AG04450 (cell line): ENCODE measurements around the gene TANC1. TPM values are rescaled to one million over a fixed set of nuclear protein-coding genes. Genes with fewer than 3 reads are reported as not detected.
"Not testable (repeated sequence)": the region's sequence is repeated elsewhere in the genome, so short reads cannot be mapped to it uniquely, and the experiment has no call there.

ENCODE experiments used
- CTCF ChIA-PET: fragments of 300-600, 350-600 bp; formaldehyde crosslinking; extraction: SDS; loops from one replicate; lab custom pipeline; 2022; ENCODE audit warnings: antibody characterized with exemption, inconsistent platforms; lab: Charles Lee
- POLR2A ChIA-PET: fragments of 350-600 bp; formaldehyde crosslinking; extraction: SDS; loops from one replicate; lab custom pipeline; 2021; ENCODE audit warnings: antibody characterized with exemption, inconsistent platforms; lab: Yijun Ruan, JAX
- DNase-seq: peaks from one replicate; pipeline ENCODE4 v3.0.0-alpha.2; 2011; ENCODE audit warnings: low read depth, low spot score
- H3K27ac ChIP-seq: one replicate; pipeline ENCODE4 v1.5.1; 2012; ENCODE audit warnings: low read depth, low read length, control low read depth
- H3K27me3 ChIP-seq: one replicate; pipeline ENCODE4 v1.6.0; 2012; ENCODE audit warnings: low read length; ENCODE audit not compliant: control insufficient read depth, insufficient read depth
- H3K4me3 ChIP-seq: 2 replicates; pipeline ENCODE4 v1.5.1; 2011; ENCODE audit warnings: mild to moderate bottlenecking, low read depth, low read length, control low read depth
- H3K9me3 ChIP-seq: 2 replicates; pipeline ENCODE4 v1.5.1; 2012; ENCODE audit warnings: low read length; ENCODE audit not compliant: control insufficient read depth, insufficient read depth
- CTCF ChIP-seq: IDR thresholded peaks from 2 replicates; pipeline ENCODE4 v1.5.1; 2011; ENCODE audit warnings: low read depth, low read length, control low read depth, inconsistent platforms
- polyA plus RNA-seq: library from polyadenylated mRNA; depleted of rRNA; stranded (reverse); fragments of >200 nt; gene quantifications from 2 replicates; pipeline ENCODE4 v1.2.3, GENCODE V29; 2011

Gene TANC1
- polyA plus RNA-seq, 1 experiment = 28.0 TPM

GRCh38 chr2:159094173-159094737, 125.8 kb downstream of the TANC1 start:
- Histone ChIP-seq H3K27ac (peak overlapping the region; percentile 70), H3K27me3 (no peaks in the 10 kb centered on the region), H3K4me3 (no peak overlapping the region), H3K9me3 (peaks cover 8% of the 10 kb centered on the region)
- POLR2A ChIA-PET = interaction anchor here (0.6 kb wide), 1 partner anchor 139 kb away, joined by 5 read pairs; no protein-coding TSS in a partner anchor
- CTCF ChIA-PET = interaction anchor here (0.8 kb wide), 1 partner anchor 25 kb away, joined by 4 read pairs; no protein-coding TSS in a partner anchor
- DNase-seq = no peak
- no peak for TF ChIP-seq CTCF

GRCh38 chr2:159095813-159096212, 127.4 kb downstream of the TANC1 start:
- Histone ChIP-seq H3K27ac (no peak overlapping the region), H3K9me3 (peaks cover 8% of the 10 kb centered on the region), H3K27me3 (no peaks in the 10 kb centered on the region), H3K4me3 (no peak overlapping the region)
- TF ChIP-seq CTCF = no peak
- DNase-seq = no peak
- POLR2A ChIA-PET = no interaction called here
- CTCF ChIA-PET = interaction anchor here (0.7 to 0.8 kb wide), 2 partner anchors 23 to 273 kb away, joined by 4 to 9 read pairs; no protein-coding TSS in a partner anchor

- DNase-seq, H3K27ac ChIP-seq, CTCF ChIA-PET, H3K27me3 ChIP-seq, H3K9me3 ChIP-seq, H3K4me3 ChIP-seq: not testable (repeated sequence)
- POLR2A ChIA-PET = interaction anchor here (0.6 kb wide), 1 partner anchor 127 kb away, joined by 11 read pairs; no protein-coding TSS in a partner anchor
These were observed 127.9 kb downstream of the TANC1 start for GRCh38 chr2:159096302-159096855.

GRCh38 chr2:159096901-159097300, 128.5 kb downstream of the TANC1 start:
- no peak for TF ChIP-seq CTCF
- no peaks in the 10 kb centered on the region for H3K27me3 ChIP-seq
- POLR2A ChIA-PET = interaction anchor here (0.6 kb wide), 1 partner anchor 127 kb away, joined by 11 read pairs; no protein-coding TSS in a partner anchor
- H3K9me3 ChIP-seq = peaks cover 8% of the 10 kb centered on the region
- CTCF ChIA-PET = no interaction called here
- H3K4me3 ChIP-seq = no peak overlapping the region
- no peak for DNase-seq
- no peak overlapping the region for H3K27ac ChIP-seq

GRCh38 chr2:159098361-159098760, 129.9 kb downstream of the TANC1 start:
- POLR2A ChIA-PET = no interaction called here
- no peak for TF ChIP-seq CTCF
- CTCF ChIA-PET = interaction anchor here (3.5 kb wide), 1 partner anchor 21 kb away, joined by 17 read pairs; no protein-coding TSS in a partner anchor
- no peak for DNase-seq
- H3K9me3 ChIP-seq = peaks cover 8% of the 10 kb centered on the region
- H3K27ac ChIP-seq = no peak overlapping the region
- no peaks in the 10 kb centered on the region for H3K27me3 ChIP-seq
- H3K4me3 ChIP-seq = no peak overlapping the region
